Upper lobe of left lung (tissue), 4 donors: ENCODE results near the gene C1orf226.
"Not testable (repeated sequence)": the region's sequence is repeated elsewhere in the genome, so short reads cannot be mapped to it uniquely, and the experiment has no call there.

ENCODE experiments used
- POLR2A ChIP-seq, 4 donors: fragments of 450-650 bp; IDR thresholded peaks; one replicate each; pipeline ENCODE4 v1.5.1; 2016 to 2017; ENCODE audit warnings: antibody characterized with exemption in 4 of 4, mild to moderate bottlenecking in 2 of 4
- POLR2AphosphoS5 ChIP-seq, 2 donors: sonication (generic); formaldehyde crosslinking; IDR thresholded peaks; one replicate each; pipeline ENCODE4 v1.5.1; 2017; ENCODE audit warnings: antibody characterized with exemption in 2 of 2
- TF ChIP-seq, protein P1 (sequence below), 6 experiments: fragments of 450-650 bp in 4 of 6; fragments of 200-600 bp in 2 of 6; sonication (generic) in 2 of 6; IDR thresholded peaks; one replicate each; pipeline ENCODE4 v1.5.1; 2016 to 2019; ENCODE audit warnings: antibody characterized with exemption in 6 of 6

- TF ChIP-seq POLR2A, POLR2AphosphoS5 (IDR thresholded peaks at IDR 0.05): not testable (repeated sequence)
- TF ChIP-seq, protein P1, sequence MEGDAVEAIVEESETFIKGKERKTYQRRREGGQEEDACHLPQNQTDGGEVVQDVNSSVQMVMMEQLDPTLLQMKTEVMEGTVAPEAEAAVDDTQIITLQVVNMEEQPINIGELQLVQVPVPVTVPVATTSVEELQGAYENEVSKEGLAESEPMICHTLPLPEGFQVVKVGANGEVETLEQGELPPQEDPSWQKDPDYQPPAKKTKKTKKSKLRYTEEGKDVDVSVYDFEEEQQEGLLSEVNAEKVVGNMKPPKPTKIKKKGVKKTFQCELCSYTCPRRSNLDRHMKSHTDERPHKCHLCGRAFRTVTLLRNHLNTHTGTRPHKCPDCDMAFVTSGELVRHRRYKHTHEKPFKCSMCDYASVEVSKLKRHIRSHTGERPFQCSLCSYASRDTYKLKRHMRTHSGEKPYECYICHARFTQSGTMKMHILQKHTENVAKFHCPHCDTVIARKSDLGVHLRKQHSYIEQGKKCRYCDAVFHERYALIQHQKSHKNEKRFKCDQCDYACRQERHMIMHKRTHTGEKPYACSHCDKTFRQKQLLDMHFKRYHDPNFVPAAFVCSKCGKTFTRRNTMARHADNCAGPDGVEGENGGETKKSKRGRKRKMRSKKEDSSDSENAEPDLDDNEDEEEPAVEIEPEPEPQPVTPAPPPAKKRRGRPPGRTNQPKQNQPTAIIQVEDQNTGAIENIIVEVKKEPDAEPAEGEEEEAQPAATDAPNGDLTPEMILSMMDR (IDR thresholded peaks at IDR 0.05), result not testable (repeated sequence)
Measured at GRCh38 chr1:162418584-162418983, 37.1 kb downstream of the C1orf226 start.
